Measurements from ENCODE around the gene ASCC2.

The ASCC2 gene

DNA sequence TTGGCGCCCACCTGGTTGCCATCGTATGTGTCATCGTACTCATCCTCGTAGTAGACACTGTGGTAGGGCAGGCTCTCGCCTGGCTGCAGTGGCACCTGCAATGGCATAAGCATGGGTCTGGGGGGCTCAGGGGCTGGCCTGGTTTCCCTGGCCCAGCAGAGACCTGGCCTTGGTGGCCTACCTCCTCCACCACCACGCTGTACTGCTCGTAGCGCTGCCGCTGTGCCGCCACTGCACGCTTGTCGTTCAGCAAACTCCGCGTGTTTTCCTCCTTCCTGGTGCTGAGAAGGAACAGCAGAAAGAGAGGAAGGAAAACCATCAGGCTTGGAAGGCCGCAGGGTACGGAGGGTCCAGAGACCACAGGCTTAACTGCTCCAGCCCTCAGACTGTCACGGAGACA is 44.7 kb downstream of the ASCC2 start:
- no peak for DNase-seq (ENCODE audit: low read depth in 2 of 2)
- TF ChIP-seq, protein P1, sequence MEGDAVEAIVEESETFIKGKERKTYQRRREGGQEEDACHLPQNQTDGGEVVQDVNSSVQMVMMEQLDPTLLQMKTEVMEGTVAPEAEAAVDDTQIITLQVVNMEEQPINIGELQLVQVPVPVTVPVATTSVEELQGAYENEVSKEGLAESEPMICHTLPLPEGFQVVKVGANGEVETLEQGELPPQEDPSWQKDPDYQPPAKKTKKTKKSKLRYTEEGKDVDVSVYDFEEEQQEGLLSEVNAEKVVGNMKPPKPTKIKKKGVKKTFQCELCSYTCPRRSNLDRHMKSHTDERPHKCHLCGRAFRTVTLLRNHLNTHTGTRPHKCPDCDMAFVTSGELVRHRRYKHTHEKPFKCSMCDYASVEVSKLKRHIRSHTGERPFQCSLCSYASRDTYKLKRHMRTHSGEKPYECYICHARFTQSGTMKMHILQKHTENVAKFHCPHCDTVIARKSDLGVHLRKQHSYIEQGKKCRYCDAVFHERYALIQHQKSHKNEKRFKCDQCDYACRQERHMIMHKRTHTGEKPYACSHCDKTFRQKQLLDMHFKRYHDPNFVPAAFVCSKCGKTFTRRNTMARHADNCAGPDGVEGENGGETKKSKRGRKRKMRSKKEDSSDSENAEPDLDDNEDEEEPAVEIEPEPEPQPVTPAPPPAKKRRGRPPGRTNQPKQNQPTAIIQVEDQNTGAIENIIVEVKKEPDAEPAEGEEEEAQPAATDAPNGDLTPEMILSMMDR (IDR thresholded peaks at IDR 0.05; ENCODE audit: low read depth, low read length), result no peak
- H3K4me3 ChIP-seq (replicated peaks in 1 of 2; ENCODE audit: low read depth in 2 of 2, low read length in 2 of 2), result no peak overlapping the region

DNA sequence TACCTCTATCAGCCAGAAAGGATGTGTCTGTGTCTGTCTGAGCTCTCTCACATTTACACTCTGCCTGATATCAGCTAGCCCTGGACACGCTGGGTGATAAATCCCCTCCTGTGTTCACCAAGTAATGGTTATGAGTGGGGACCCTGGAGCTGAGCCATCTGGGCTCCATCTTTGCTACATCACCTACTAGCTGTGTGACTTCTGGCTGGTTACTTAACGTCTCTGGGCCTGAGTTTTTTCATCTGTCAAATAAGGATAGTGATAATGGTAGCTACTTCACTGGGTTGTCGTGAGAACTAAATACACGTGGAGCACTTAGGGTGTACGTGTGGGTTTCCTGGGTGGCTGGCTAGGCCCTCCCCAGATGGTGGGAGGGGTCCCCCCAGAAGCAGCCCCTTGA is 48.0 kb downstream of the ASCC2 start:
- no peak for DNase-seq (ENCODE audit: low read depth in 2 of 2)
- TF ChIP-seq, protein P1 (IDR thresholded peaks at IDR 0.05; ENCODE audit: low read depth, low read length), result no peak
- no peak overlapping the region for H3K4me3 ChIP-seq (replicated peaks in 1 of 2; ENCODE audit: low read depth in 2 of 2, low read length in 2 of 2)

DNA sequence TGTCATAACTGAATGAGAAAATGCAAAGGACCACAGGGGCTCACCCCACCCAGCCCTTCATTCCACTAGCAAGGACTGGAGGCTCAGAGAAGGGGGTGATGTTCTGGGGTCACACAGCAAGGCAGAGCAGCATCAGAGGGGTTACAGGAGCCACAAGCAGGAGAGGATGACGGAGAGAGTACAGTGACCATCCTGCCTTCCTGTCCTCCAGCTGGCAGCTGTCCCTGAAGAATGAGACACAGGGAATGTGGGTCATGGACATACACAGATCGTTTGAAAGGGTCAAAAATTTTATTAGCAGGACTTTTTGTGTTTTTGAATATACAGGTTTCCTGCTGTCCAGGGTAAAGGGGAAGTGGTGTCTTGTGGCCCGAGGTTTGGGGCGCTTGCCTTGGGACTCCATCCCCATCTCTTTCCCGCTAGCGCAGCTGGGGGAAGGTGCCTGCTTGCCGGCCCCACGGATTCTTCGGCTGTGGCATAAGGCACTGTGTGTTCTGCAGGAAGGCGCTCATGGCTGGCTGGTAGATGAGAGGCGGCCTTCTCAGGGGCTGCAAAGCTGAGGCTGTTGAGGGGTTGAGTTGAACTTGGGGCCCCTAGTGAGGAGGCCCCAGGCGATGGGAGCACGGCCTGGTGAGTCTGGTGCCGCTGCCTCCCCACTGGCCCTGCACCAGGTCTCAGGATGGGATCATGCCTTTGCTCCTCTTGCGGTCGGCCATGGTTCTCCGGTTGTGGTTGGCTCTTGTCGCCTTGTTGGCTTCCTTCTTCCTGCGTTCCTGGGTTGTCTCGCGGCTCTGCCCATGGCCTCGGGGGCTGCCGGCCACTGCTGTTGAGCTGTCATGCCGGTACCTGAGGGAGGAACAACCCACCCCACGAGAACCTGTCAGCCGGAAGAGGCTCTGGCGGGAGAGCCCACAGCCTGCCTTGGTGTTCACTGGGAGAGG is 49.5 kb downstream of the ASCC2 start:
- no peak overlapping the region for H3K4me3 ChIP-seq (replicated peaks in 1 of 2; ENCODE audit: low read depth in 2 of 2, low read length in 2 of 2)

DNA sequence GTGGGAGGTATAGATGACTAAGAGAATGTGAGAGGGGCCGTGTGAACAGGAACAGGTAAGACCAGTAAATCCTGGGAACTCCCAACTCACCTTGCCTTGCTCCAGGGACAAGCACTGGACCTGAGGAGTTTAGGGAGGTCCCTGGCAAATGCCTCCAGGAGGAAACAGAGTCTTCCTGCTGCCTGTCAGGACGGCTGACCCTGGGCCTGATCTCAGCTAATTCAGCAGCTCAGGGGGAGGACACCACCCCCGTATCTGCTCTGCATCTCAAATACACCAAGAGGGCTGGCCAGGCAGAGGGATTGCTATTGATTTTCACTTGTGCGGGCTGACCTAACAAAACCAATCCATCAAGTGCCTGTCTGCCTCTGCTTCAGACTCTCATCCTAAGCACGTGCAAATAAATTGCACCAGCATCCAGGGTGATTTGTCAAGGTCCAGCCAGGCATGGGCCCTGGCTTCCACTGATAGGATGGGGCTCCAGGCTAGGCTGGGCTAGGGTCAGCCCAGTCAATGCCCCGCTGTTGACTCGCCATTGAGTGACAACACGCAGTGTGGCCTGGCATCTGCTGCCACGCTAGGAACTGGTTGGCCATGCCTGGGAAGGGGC is 50.6 kb downstream of the ASCC2 start:
- H3K4me3 ChIP-seq (replicated peaks in 1 of 2; ENCODE audit: low read depth in 2 of 2, low read length in 2 of 2), result no peak overlapping the region
- DNase-seq (ENCODE audit: low read depth in 2 of 2), result no peak
- TF ChIP-seq, protein P1 (IDR thresholded peaks at IDR 0.05; ENCODE audit: low read depth, low read length), result no peak

More for the DNA sequence above, 49.5 kb downstream of the ASCC2 start:
- TF ChIP-seq, protein P1 (IDR thresholded peaks at IDR 0.05; ENCODE audit: low read depth, low read length), result no peak
- DNase-seq (ENCODE audit: low read depth in 2 of 2), result no peak

DNA sequence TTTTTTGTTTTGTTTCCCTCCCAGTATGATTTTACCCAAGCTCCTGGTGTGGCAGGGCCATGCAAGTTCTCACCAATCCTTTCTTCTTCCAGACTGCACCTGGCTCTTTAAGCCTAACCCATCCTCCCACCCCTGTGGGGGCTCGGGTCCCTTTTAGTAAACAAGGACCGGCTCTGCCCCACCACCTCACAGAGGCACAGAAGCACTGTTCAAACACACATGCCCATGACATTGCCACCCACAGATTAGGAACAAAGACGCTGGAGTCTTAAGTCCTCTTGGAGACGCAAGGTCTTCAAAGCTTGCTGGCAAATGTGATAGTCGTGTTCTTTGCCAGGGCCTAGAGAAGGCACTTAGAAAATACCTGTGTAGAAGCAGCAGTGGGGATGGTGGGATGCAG is 52.0 kb downstream of the ASCC2 start:
- no peak overlapping the region for H3K4me3 ChIP-seq (replicated peaks in 1 of 2; ENCODE audit: low read depth in 2 of 2, low read length in 2 of 2)
- TF ChIP-seq, protein P1 (IDR thresholded peaks at IDR 0.05; ENCODE audit: low read depth, low read length), result no peak
- no peak for DNase-seq (ENCODE audit: low read depth in 2 of 2)

DNA sequence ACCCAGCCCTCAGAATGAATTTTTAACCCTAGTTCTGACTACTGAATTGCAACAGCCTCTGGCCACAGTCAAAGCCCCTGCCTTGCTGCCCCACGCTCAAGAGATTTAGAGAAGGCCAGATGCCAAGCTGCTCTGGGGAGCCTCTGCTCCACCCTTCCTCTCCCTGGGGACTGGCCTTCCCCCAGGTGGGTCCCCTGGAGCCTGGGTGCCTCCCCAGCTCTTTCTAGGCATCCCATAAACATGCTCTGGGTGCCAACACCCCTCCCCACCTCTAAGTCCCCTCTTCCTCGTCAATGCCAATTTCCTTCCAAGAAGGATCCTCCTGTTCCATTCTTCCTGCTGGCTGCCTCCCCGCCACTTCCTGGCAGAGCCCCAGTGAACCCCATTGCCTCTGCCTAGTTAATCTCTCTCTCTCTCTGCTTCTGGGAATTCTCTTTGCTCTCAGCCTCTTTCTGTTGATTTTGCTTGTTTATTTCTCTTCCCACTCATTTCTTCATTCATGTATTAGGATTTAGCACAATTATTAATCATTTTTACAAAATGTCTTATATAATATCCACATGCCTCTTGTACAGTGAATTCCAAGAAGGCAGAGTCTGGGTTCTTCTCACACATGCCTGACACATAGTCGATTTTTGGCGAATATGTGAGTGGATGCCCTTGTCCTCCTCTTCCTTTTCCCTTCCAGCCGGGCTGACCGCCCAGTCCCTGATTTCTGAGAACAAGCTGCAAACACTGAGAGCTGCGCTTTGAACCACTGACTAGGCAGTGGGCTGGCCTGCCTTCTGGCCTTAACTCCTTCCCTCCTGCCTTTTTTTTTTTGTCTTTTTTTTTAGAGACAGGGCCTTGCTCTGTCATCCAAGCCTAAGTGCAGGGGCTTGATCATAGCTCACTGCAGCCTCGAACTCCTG is 53.4 kb downstream of the ASCC2 start:
- TF ChIP-seq, protein P1 (IDR thresholded peaks at IDR 0.05; ENCODE audit: low read depth, low read length), result no peak
- peak; percentile 10 to 81 for DNase-seq (ENCODE audit: low read depth in 2 of 2)
- no peak overlapping the region for H3K4me3 ChIP-seq (replicated peaks in 1 of 2; ENCODE audit: low read depth in 2 of 2, low read length in 2 of 2)
